Left ventricle myocardium superior (tissue), 1 donor: ENCODE data around the gene FRMD1. TPM values are rescaled to one million over a fixed set of nuclear protein-coding genes. Genes with fewer than 3 reads are reported as not detected.
A peak's percentile ranks its signal among the peaks of the same experiment; 100 is the strongest.

Experiments used
- ATAC-seq: fragments of 200-7000 bp; cut with Tn5 transposase; one replicate; pipeline ENCODE4 v1.9.1; 2020; ENCODE audit warnings: mild to moderate bottlenecking, moderate library complexity
- DNase-seq: peaks from one replicate; pipeline ENCODE4 v3.0.0-alpha.2; 2020
- intact Hi-C: fragments of 100-400 bp; cut with micrococcal nuclease; formaldehyde crosslinking; loops from one replicate; pipeline ENCODE4 v1.11.0; 2022
- total RNA-seq: library from RNA; stranded (reverse); fragmentation: NEBNext Ultra II Directional; extraction: Animal tissue kit (Norgen Biotek cat#: 25700); gene quantifications from one replicate; pipeline ENCODE4 v1.2.1, GENCODE V29; 2021
- donor health status: DM: no; HTN: yes; CAD: no; lungs with severe emphysema.

FRMD1 gene
- total RNA-seq, 1 donor from 2014 or later = 0.45 TPM

GRCh38 chr6:168116438-168116974 is 37.5 kb upstream of the FRMD1 start:
- ATAC-seq (no peak), DNase-seq (no peak)
- intact Hi-C loops = loop anchor here (5.0 kb wide), 1 partner anchor 209 kb away; no protein-coding TSS in a partner anchor

GRCh38 chr6:168115748-168116437 is 36.9 kb upstream of the FRMD1 start:
- no peak for DNase-seq
- no peak for ATAC-seq
- intact Hi-C loops = loop anchor here (5.0 kb wide), 1 partner anchor 209 kb away; no protein-coding TSS in a partner anchor

- intact Hi-C loops = no loop called here
- DNase-seq (no peak), ATAC-seq (no peak)
These were observed 34.2 kb upstream of the FRMD1 start for GRCh38 chr6:168113226-168113625.

- intact Hi-C loops = no loop called here
- no peak for ATAC-seq
These were observed 32.9 kb upstream of the FRMD1 start for GRCh38 chr6:168111911-168112310.

GRCh38 chr6:168110437-168110836 is 31.4 kb upstream of the FRMD1 start:
- no peak for ATAC-seq
- DNase-seq = no peak
- intact Hi-C loops = no loop called here

More at GRCh38 chr6:168111911-168112310, 32.9 kb upstream of the FRMD1 start:
- DNase-seq = no peak

- DNase-seq (no peak), ATAC-seq (no peak)
- intact Hi-C loops = no loop called here
These were observed 30.2 kb upstream of the FRMD1 start for GRCh38 chr6:168109171-168109570.

GRCh38 chr6:168107191-168107983 is 28.4 kb upstream of the FRMD1 start:
- no peak for DNase-seq
- ATAC-seq = peak; percentile 78
- intact Hi-C loops = no loop called here

- ATAC-seq (no peak), DNase-seq (no peak)
- intact Hi-C loops = no loop called here
These were observed 27.6 kb upstream of the FRMD1 start for GRCh38 chr6:168106633-168107005.

GRCh38 chr6:168105813-168106632 is 27.0 kb upstream of the FRMD1 start:
- DNase-seq (no peak), ATAC-seq (no peak)
- intact Hi-C loops = no loop called here

GRCh38 chr6:168104636-168105035 is 25.6 kb upstream of the FRMD1 start:
- DNase-seq (no peak), ATAC-seq (no peak)
- intact Hi-C loops = no loop called here

- DNase-seq (no peak), ATAC-seq (no peak)
- intact Hi-C loops = no loop called here
These were observed 24.2 kb upstream of the FRMD1 start for GRCh38 chr6:168103050-168103830.

- intact Hi-C loops = no loop called here
- DNase-seq = no peak
These were observed 23.4 kb upstream of the FRMD1 start for GRCh38 chr6:168102315-168102985.

GRCh38 chr6:168101590-168102314 is 22.7 kb upstream of the FRMD1 start:
- peak; percentile 20 for DNase-seq
- intact Hi-C loops = no loop called here
- ATAC-seq = no peak

More at GRCh38 chr6:168102315-168102985, 23.4 kb upstream of the FRMD1 start:
- ATAC-seq = no peak

- DNase-seq (peak; percentile 24), ATAC-seq (no peak)
- intact Hi-C loops = no loop called here
These were observed 22.0 kb upstream of the FRMD1 start for GRCh38 chr6:168100803-168101589.

- DNase-seq (peak; percentile 22), ATAC-seq (no peak)
These were observed 21.2 kb upstream of the FRMD1 start for GRCh38 chr6:168100011-168100802.

More at GRCh38 chr6:168100011-168100802, 21.2 kb upstream of the FRMD1 start:
- intact Hi-C loops = no loop called here
